ENCODE results near the gene ZNF436.
A peak's percentile ranks its signal among the peaks of the same experiment; 100 is the strongest.
"Not testable (repeated sequence)": the region's sequence is repeated elsewhere in the genome, so short reads cannot be mapped to it uniquely, and the experiment has no call there.

The ZNF436 gene

GRCh38 chr1:23366598-23366997 lies 3.0 kb downstream of the ZNF436 start:
- no peak for DNase-seq

GRCh38 chr1:23366146-23366545 lies 3.5 kb downstream of the ZNF436 start:
- no peak for DNase-seq

GRCh38 chr1:23362218-23362713 lies 7.4 kb downstream of the ZNF436 start:
- DNase-seq: no peak

- DNase-seq: no peak
Observed at GRCh38 chr1:23358310-23358875, 11.2 kb downstream of the ZNF436 start.

- DNase-seq: no peak
Observed at GRCh38 chr1:23357138-23357908, 12.3 kb downstream of the ZNF436 start.

GRCh38 chr1:23356471-23357137 lies 13.0 kb downstream of the ZNF436 start:
- DNase-seq: no peak

- no peak for DNase-seq
Observed at GRCh38 chr1:23354245-23354644, 15.4 kb downstream of the ZNF436 start.

GRCh38 chr1:23352096-23352695 lies 17.4 kb downstream of the ZNF436 start:
- no peak for DNase-seq

GRCh38 chr1:23345920-23346319 lies 23.7 kb downstream of the ZNF436 start:
- DNase-seq: no peak

GRCh38 chr1:23344987-23345472 lies 24.6 kb downstream of the ZNF436 start:
- no peak for DNase-seq

GRCh38 chr1:23344111-23344986 lies 25.3 kb downstream of the ZNF436 start, which contains the start of gene HNRNPR:
Gene HNRNPR (minus strand): TSS chr1:23344284. CDS start chr1:23341008, 3,276 bp downstream.
- peak; percentile 100 for DNase-seq

GRCh38 chr1:23343221-23344110 lies 26.2 kb downstream of the ZNF436 start:
- peak; percentile 65 for DNase-seq

GRCh38 chr1:23341931-23342692 lies 27.5 kb downstream of the ZNF436 start:
- DNase-seq: peak; percentile 35

- DNase-seq: no peak
Observed at GRCh38 chr1:23339632-23340031, 30.0 kb downstream of the ZNF436 start.

- no peak for DNase-seq
Observed at GRCh38 chr1:23337869-23338268, 31.8 kb downstream of the ZNF436 start.

GRCh38 chr1:23331713-23332112 lies 37.9 kb downstream of the ZNF436 start:
- no peak for DNase-seq

GRCh38 chr1:23330846-23331245 lies 38.8 kb downstream of the ZNF436 start:
- DNase-seq: no peak

GRCh38 chr1:23325393-23325792 lies 44.2 kb downstream of the ZNF436 start:
- DNase-seq: no peak

- DNase-seq: no peak
Observed at GRCh38 chr1:23322770-23323169, 46.9 kb downstream of the ZNF436 start.

- not testable (repeated sequence) for DNase-seq
Observed at GRCh38 chr1:23310280-23310679, 59.4 kb downstream of the ZNF436 start.
